ENCODE results near the gene ABI3BP.

The ABI3BP gene

GRCh38 chr3:100715176-100715575 lies 278.0 kb downstream of the ABI3BP start:
- no peak for DNase-seq

- DNase-seq, result peak in 2 of 4 experiments; percentile 8 to 35
Observed at GRCh38 chr3:100710261-100710968, 282.8 kb downstream of the ABI3BP start.

- peak in 2 of 4 experiments; percentile 16 to 23 for DNase-seq
Observed at GRCh38 chr3:100709842-100710260, 283.4 kb downstream of the ABI3BP start.

GRCh38 chr3:100708989-100709841 lies 284.0 kb downstream of the ABI3BP start, which contains the start of gene TFG:
TFG (plus strand) TSS chr3:100709494; CDS start chr3:100713686, 4,192 bp downstream.
- peak; percentile 89 to 97 (median 94) for DNase-seq

- no peak for DNase-seq
Observed at GRCh38 chr3:100708644-100708988, 284.6 kb downstream of the ABI3BP start.

- DNase-seq, result no peak
Observed at GRCh38 chr3:100706365-100706764, 286.9 kb downstream of the ABI3BP start.

GRCh38 chr3:100703865-100704264 lies 289.4 kb downstream of the ABI3BP start:
- no peak for DNase-seq

GRCh38 chr3:100702980-100703345 lies 290.3 kb downstream of the ABI3BP start:
- DNase-seq, result no peak

GRCh38 chr3:100702082-100702979 lies 290.9 kb downstream of the ABI3BP start:
- no peak for DNase-seq

- DNase-seq, result no peak
Observed at GRCh38 chr3:100700708-100701107, 292.5 kb downstream of the ABI3BP start.
